H1 (cell line): ENCODE measurements around the gene ZNF248. TPM values are rescaled to one million over a fixed set of nuclear protein-coding genes. Genes with fewer than 3 reads are reported as not detected.

Source experiments
- CTCF ChIA-PET: fragments of 300-600 bp; sonication (Branson Sonifier 250); formaldehyde crosslinking; loops from one replicate; lab custom pipeline; 2021; ENCODE audit not compliant: partially characterized antibody; lab: Charles Lee
- POLR2A ChIA-PET: fragments of 300-600 bp; sonication (Branson Sonifier 250); formaldehyde crosslinking; loops from one replicate; lab custom pipeline; 2021; ENCODE audit warnings: inconsistent platforms; ENCODE audit not compliant: partially characterized antibody; lab: Charles Lee
- DNase-seq, 2 experiments: peaks; one replicate each; pipeline versions ENCODE4 v3.0.0 to v3.0.0-alpha.2; 2010 to 2022; ENCODE audit warnings: low spot score in 2 of 2, low read depth in 1 of 2, mixed read lengths in 1 of 2
- FAIRE-seq: peaks from 2 replicates; lab custom pipeline; 2011; peaks lifted over from hg19 to GRCh38; lab: Jason Lieb, UNC
- H2AFZ ChIP-seq: 2 replicates; pipeline ENCODE4 v1.8.1; 2012; ENCODE audit warnings: low read length, inconsistent platforms
- H2AK5ac ChIP-seq: 2 replicates; pipeline ENCODE4 v1.6.1; 2013; ENCODE audit warnings: low read depth, low read length
- H2BK120ac ChIP-seq: replicated peaks from 2 replicates; pipeline ENCODE3; 2013; ENCODE audit warnings: low read depth, low read length, inconsistent platforms
- H2BK12ac ChIP-seq: 2 replicates; pipeline ENCODE4 v1.6.1; 2013; ENCODE audit warnings: low read depth, low read length
- H2BK15ac ChIP-seq: 2 replicates; pipeline ENCODE4 v1.6.1; 2013; ENCODE audit warnings: low read length
- H2BK20ac ChIP-seq: 2 replicates; pipeline ENCODE4 v1.6.1; 2013; ENCODE audit warnings: low read length
- H2BK5ac ChIP-seq: 2 replicates; pipeline ENCODE4 v1.6.1; 2013; ENCODE audit warnings: low read depth, low read length
- H3K14ac ChIP-seq: 2 replicates; pipeline ENCODE4 v1.6.1; 2013; ENCODE audit warnings: inconsistent platforms; ENCODE audit not compliant: insufficient read length
- H3K18ac ChIP-seq: 2 replicates; pipeline ENCODE4 v1.6.1; 2013; ENCODE audit warnings: low read length; ENCODE audit errors: extremely low read depth
- H3K23ac ChIP-seq: 2 replicates; pipeline ENCODE4 v1.6.1; 2013; ENCODE audit warnings: inconsistent platforms; ENCODE audit not compliant: insufficient read length
- H3K23me2 ChIP-seq: 2 replicates; pipeline ENCODE4 v1.6.1; 2013; ENCODE audit warnings: low read depth, low read length
- H3K27ac ChIP-seq: 2 replicates; pipeline ENCODE4 v1.6.1; 2011; ENCODE audit warnings: low read depth, low read length, inconsistent platforms
- H3K27me3 ChIP-seq, 4 experiments: replicated peaks in 1 of 4; 1 replicate in 1 of 4; 2 replicates in 3 of 4; pipeline versions ENCODE4 v1.6.1 to v1.8.1; 2011 to 2013; ENCODE audit warnings: low read length in 3 of 4, mild to moderate bottlenecking in 3 of 4, inconsistent platforms in 2 of 4, mixed read lengths in 2 of 4, moderate library complexity in 1 of 4; ENCODE audit not compliant: control insufficient read depth in 3 of 4, insufficient read depth in 3 of 4; ENCODE audit errors: extremely low read depth in 1 of 4
- H3K36me3 ChIP-seq, 4 experiments: 2 replicates each; pipeline versions ENCODE4 v1.6.1 to v1.8.1; 2011 to 2013; ENCODE audit warnings: mild to moderate bottlenecking in 4 of 4, low read length in 3 of 4, moderate library complexity in 2 of 4, control low read depth in 1 of 4, inconsistent platforms in 1 of 4; ENCODE audit not compliant: insufficient read depth in 4 of 4, control insufficient read depth in 2 of 4
- H3K4ac ChIP-seq: replicated peaks from 2 replicates; pipeline ENCODE3; 2013; ENCODE audit warnings: low read length, low read depth, mixed read lengths, inconsistent platforms; ENCODE audit not compliant: insufficient read length
- H3K4me1 ChIP-seq, 4 experiments: replicated peaks in 1 of 4; 1 replicate in 1 of 4; 2 replicates in 3 of 4; pipeline versions ENCODE4 v1.6.1 to v1.8.1; 2011 to 2013; ENCODE audit warnings: low read length in 3 of 4, inconsistent platforms in 2 of 4, mixed read lengths in 1 of 4; ENCODE audit not compliant: insufficient read depth in 4 of 4, control insufficient read depth in 3 of 4
- H3K4me2 ChIP-seq, 2 experiments: 2 replicates each; pipeline versions ENCODE4 v1.6.1 to v1.8.1; 2011 to 2013; ENCODE audit warnings: low read depth in 2 of 2, low read length in 2 of 2, control low read depth in 1 of 2, inconsistent platforms in 1 of 2, mild to moderate bottlenecking in 1 of 2; ENCODE audit not compliant: insufficient read depth in 1 of 2
- H3K4me3 ChIP-seq, 4 experiments: fragments of 200-600, 300-600 bp in 1 of 4; sonication (generic), shearing (Covaris generic), sonication (Bioruptor Twin) in 1 of 4; 2 replicates each; pipeline versions ENCODE4 v1.5.1 to v1.8.1; 2011 to 2016; ENCODE audit warnings: low read length in 4 of 4, low read depth in 3 of 4, control low read depth in 2 of 4, inconsistent platforms in 2 of 4, mild to moderate bottlenecking in 2 of 4, mixed read lengths in 1 of 4, moderate library complexity in 1 of 4; ENCODE audit not compliant: insufficient read depth in 2 of 4; ENCODE audit errors: extremely low read depth in 1 of 4
- H3K56ac ChIP-seq: replicated peaks from 2 replicates; pipeline ENCODE3; 2013; ENCODE audit warnings: low read depth, mild to moderate bottlenecking, mixed read lengths, low read length, inconsistent platforms; ENCODE audit not compliant: insufficient read length
- H3K79me1 ChIP-seq: 2 replicates; pipeline ENCODE4 v1.6.1; 2013; ENCODE audit warnings: low read depth, low read length, control low read depth
- H3K79me2 ChIP-seq, 2 experiments: 2 replicates each; pipeline versions ENCODE4 v1.6.1 to v1.8.1; 2012 to 2013; ENCODE audit warnings: low read length in 2 of 2, mild to moderate bottlenecking in 2 of 2, inconsistent platforms in 1 of 2; ENCODE audit not compliant: insufficient read depth in 2 of 2, control insufficient read depth in 1 of 2
- H3K9ac ChIP-seq, 4 experiments: replicated peaks in 1 of 4; 1 replicate in 1 of 4; 2 replicates in 3 of 4; pipeline versions ENCODE4 v1.6.1 to v1.8.1; 2011 to 2013; ENCODE audit warnings: low read depth in 3 of 4, low read length in 3 of 4, control low read depth in 2 of 4, mild to moderate bottlenecking in 2 of 4, moderate library complexity in 2 of 4, inconsistent platforms in 1 of 4; ENCODE audit errors: extremely low read depth in 1 of 4
- H3K9me3 ChIP-seq, 2 experiments: 2 replicates each; pipeline versions ENCODE4 v1.6.1 to v1.8.1; 2012 to 2013; ENCODE audit warnings: mild to moderate bottlenecking in 2 of 2, moderate library complexity in 2 of 2, control low read depth in 1 of 2, inconsistent platforms in 1 of 2, low read depth in 1 of 2, low read length in 1 of 2, mixed read lengths in 1 of 2; ENCODE audit not compliant: insufficient read depth in 2 of 2
- H4K20me1 ChIP-seq, 2 experiments: replicated peaks in 1 of 2; 2 replicates each; pipeline versions ENCODE3 to v1.8.1; 2011 to 2013; ENCODE audit warnings: inconsistent platforms in 2 of 2, low read length in 2 of 2, mild to moderate bottlenecking in 1 of 2; ENCODE audit not compliant: insufficient read depth in 2 of 2, control insufficient read depth in 1 of 2
- H4K5ac ChIP-seq: 2 replicates; pipeline ENCODE4 v1.6.1; 2013; ENCODE audit warnings: low read length, low read depth, mixed read lengths, inconsistent platforms; ENCODE audit not compliant: insufficient read length
- H4K8ac ChIP-seq: 2 replicates; pipeline ENCODE4 v1.8.0; 2013; ENCODE audit warnings: mild to moderate bottlenecking, moderate library complexity, low read length, inconsistent platforms; ENCODE audit not compliant: insufficient read depth; ENCODE audit errors: extremely low read depth
- H4K91ac ChIP-seq: replicated peaks from 2 replicates; pipeline ENCODE3; 2013; ENCODE audit warnings: low read length, mixed read lengths, inconsistent platforms; ENCODE audit not compliant: insufficient read length
- CHD1 ChIP-seq: IDR thresholded peaks from 2 replicates; pipeline ENCODE4 v1.6.1; 2012; ENCODE audit warnings: low read depth, low read length, improper control_type of control experiment
- CHD2 ChIP-seq: IDR thresholded peaks from 2 replicates; pipeline ENCODE4 v1.6.1; 2012; ENCODE audit warnings: low read length, improper control_type of control experiment
- CREB1 ChIP-seq: IDR thresholded peaks from 2 replicates; pipeline ENCODE4 v1.6.1; 2012; ENCODE audit warnings: inconsistent platforms
- JUN ChIP-seq: IDR thresholded peaks from 2 replicates; pipeline ENCODE4 v1.6.1; 2011; ENCODE audit warnings: low read depth, mild to moderate bottlenecking, improper control_type of control experiment, low read length
- KDM1A ChIP-seq: fragments of 200-600, 300-600 bp; sonication (generic); IDR thresholded peaks from 2 replicates; pipeline ENCODE4 v1.7.1; 2016; ENCODE audit warnings: mild to moderate bottlenecking, low read length, borderline replicate concordance
- KDM4A ChIP-seq: IDR thresholded peaks from one replicate; pipeline ENCODE4 v1.7.1; 2012; ENCODE audit warnings: low read depth, mild to moderate bottlenecking, moderate library complexity, low read length, inconsistent platforms; ENCODE audit not compliant: severe bottlenecking
- KDM5A ChIP-seq: fragments of 200-600 bp; IDR thresholded peaks from 2 replicates; pipeline ENCODE4 v1.7.1; 2012; ENCODE audit warnings: mild to moderate bottlenecking, low read length, inconsistent platforms, mixed read lengths
- MAFK ChIP-seq: IDR thresholded peaks from 2 replicates; pipeline ENCODE4 v1.6.1; 2012; ENCODE audit warnings: low read depth, mild to moderate bottlenecking, improper control_type of control experiment, low read length
- MAX ChIP-seq: IDR thresholded peaks from 2 replicates; pipeline ENCODE4 v1.6.1; 2012; ENCODE audit warnings: inconsistent platforms
- POLR2A ChIP-seq, 2 experiments: IDR thresholded peaks; 1 replicate in 1 of 2; 2 replicates in 1 of 2; pipeline ENCODE4 v1.6.1; 2011; ENCODE audit warnings: low read depth in 2 of 2, low read length in 2 of 2, mild to moderate bottlenecking in 2 of 2; ENCODE audit errors: control extremely low read depth in 1 of 2
- RAD21 ChIP-seq, 2 experiments: IDR thresholded peaks in 1 of 2; conservative IDR thresholded peaks in 1 of 2; 2 replicates each; pipeline ENCODE4 v1.6.1; 2011; ENCODE audit warnings: low read depth in 2 of 2, low read length in 2 of 2, improper control_type of control experiment in 1 of 2, inconsistent platforms in 1 of 2, mild to moderate bottlenecking in 1 of 2, moderate library complexity in 1 of 2
- RFX5 ChIP-seq: IDR thresholded peaks from 2 replicates; pipeline ENCODE4 v1.6.1; 2011; ENCODE audit warnings: low read depth, low read length, improper control_type of control experiment, borderline replicate concordance
- RXRA ChIP-seq: IDR thresholded peaks from 2 replicates; pipeline ENCODE4 v1.6.1; 2011; ENCODE audit warnings: low read depth, mild to moderate bottlenecking, low read length, moderate library complexity; ENCODE audit not compliant: insufficient read depth
- SIRT6 ChIP-seq: IDR thresholded peaks from one replicate; pipeline ENCODE4 v1.7.1; 2012; ENCODE audit warnings: low read length, inconsistent platforms
- SP4 ChIP-seq: IDR thresholded peaks from 2 replicates; pipeline ENCODE4 v1.6.1; 2012; ENCODE audit warnings: low read length, inconsistent platforms
- SRF ChIP-seq: IDR thresholded peaks from 2 replicates; pipeline ENCODE4 v1.6.1; 2011; ENCODE audit warnings: mild to moderate bottlenecking, low read depth, low read length, moderate library complexity
- ZNF274 ChIP-seq: IDR thresholded peaks from 2 replicates; pipeline ENCODE4 v1.7.0; 2012; ENCODE audit warnings: low read length, borderline replicate concordance; ENCODE audit errors: extremely low read depth
- WGBS, 2 experiments: shearing (Covaris generic) in 1 of 2; methylation state at CpG; one replicate each; pipeline versions ENCODE4 v1.1.6 to v1.1.7; 2013 to 2015; ENCODE audit warnings: low lambda C conversion rate in 2 of 2, mixed read lengths in 2 of 2, inconsistent platforms in 1 of 2, low coverage in 1 of 2, missing lambda C conversion rate in 1 of 2; ENCODE audit not compliant: insufficient replicate concordance in 2 of 2, insufficient coverage in 1 of 2, insufficient read length in 1 of 2; ENCODE audit errors: extremely low coverage in 1 of 2, missing lambda C conversion rate in 1 of 2; 5-methylcytosine and 5-hydroxymethylcytosine counted together
- polyA plus RNA-seq, 7 experiments: library from polyadenylated mRNA; depleted of rRNA in 3 of 7; stranded (reverse) in 5 of 7; unstranded in 2 of 7; fragments of >200 nt in 5 of 7; fragments of 200-250 nt in 2 of 7; gene quantifications; 1 replicate in 5 of 7; 2 replicates in 1 of 7; 4 replicates in 1 of 7; pipeline versions ENCODE4 v1.2.1 to v1.2.3, GENCODE V29; 2011 to 2013; ENCODE audit warnings: missing spikeins in 2 of 7, mixed read lengths in 2 of 7
- total RNA-seq: library from RNA; stranded (reverse); fragmentation: NEBNext Ultra II Directional; extraction: Animal tissue kit (Norgen Biotek cat#: 25700); gene quantifications from 2 replicates; pipeline ENCODE4 v1.2.1, GENCODE V29; 2021

Gene ZNF248
- total and polyA plus RNA-seq, 2 of the 8 experiments (the other 6 are each of a cell fraction or from before 2014, with no cell fraction given): 9.1 TPM; not detected in 1

DNA sequence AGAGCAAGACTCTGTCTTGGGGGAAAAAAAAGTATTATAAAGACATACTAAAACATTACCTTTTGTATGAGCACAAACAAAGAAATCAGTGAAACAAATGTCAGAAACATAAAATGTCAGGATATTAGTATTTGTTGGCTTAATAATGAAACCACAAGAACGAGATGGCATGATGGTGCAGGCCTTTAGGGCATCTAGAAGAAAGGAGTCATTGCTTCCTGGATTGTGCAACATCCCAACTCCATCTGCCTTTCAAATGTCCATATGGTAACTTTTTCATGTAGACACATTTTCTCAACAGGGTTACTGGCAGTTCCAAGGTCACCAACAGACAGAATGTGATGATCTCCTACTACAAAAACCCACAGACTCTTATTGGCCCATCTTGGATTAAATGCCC lies 96.6 kb downstream of the ZNF248 start:
- Histone ChIP-seq H3K79me1 (no peaks in the 10 kb centered on the region), H4K91ac (no peak overlapping the region), H2AFZ (no peak overlapping the region), H3K79me2 (no peaks in the 10 kb centered on the region), H3K4me3 (no peak overlapping the region), H2BK5ac (no peak overlapping the region), H3K27ac (no peak overlapping the region), H3K4me2 (no peak overlapping the region), H3K36me3 (no peaks in the 10 kb centered on the region), H3K9ac (no peak overlapping the region), H3K9me3 (peaks cover 60 to 85% of the 10 kb centered on the region in 2 experiments), H4K20me1 (no peaks in the 10 kb centered on the region), H3K23ac (no peak overlapping the region), H3K56ac (no peak overlapping the region), H3K14ac (no peak overlapping the region), H3K4me1 (no peaks in the 10 kb centered on the region), H2BK12ac (no peak overlapping the region), H3K18ac (no peak overlapping the region), H3K23me2 (no peaks in the 10 kb centered on the region), H4K8ac (no peak overlapping the region), H3K27me3 (no peaks in the 10 kb centered on the region), H2BK120ac (no peak overlapping the region), H2BK20ac (no peak overlapping the region), H4K5ac (no peak overlapping the region), H3K4ac (no peak overlapping the region), H2BK15ac (no peak overlapping the region), H2AK5ac (no peak overlapping the region)
- DNase-seq (no peak), FAIRE-seq (no peak)
- ChIA-PET CTCF (no interaction called here), POLR2A (no interaction called here)
- 71% methylated on average over 1 of the region's 1 CpG; no CpG with 5 or more reads in 1 of the 2 experiments for WGBS, 2 experiments
- no peak for TF ChIP-seq RXRA
- no peak for TF ChIP-seq CHD2
- TF ChIP-seq RAD21 (IDR thresholded peaks at IDR 0.05 in 1 of 2, conservative IDR thresholded peaks at IDR 0.05 in 1 of 2; ENCODE audit: low read depth in 2 of 2, low read length in 2 of 2): no peak
- TF ChIP-seq SP4: no peak
- TF ChIP-seq CREB1: no peak
- TF ChIP-seq SRF: no peak
- no peak for TF ChIP-seq RFX5
- TF ChIP-seq MAX: no peak
- TF ChIP-seq KDM5A: no peak
- no peak for TF ChIP-seq SIRT6
- no peak for TF ChIP-seq JUN
- TF ChIP-seq ZNF274: no peak
- no peak for TF ChIP-seq MAFK
- no peak for TF ChIP-seq CHD1
- TF ChIP-seq POLR2A (IDR thresholded peaks at IDR 0.05; ENCODE audit: control extremely low read depth in 1 of 2, low read depth in 2 of 2, low read length in 2 of 2): no peak
- TF ChIP-seq KDM1A: no peak
- no peak for TF ChIP-seq KDM4A
